GM12891 (cell line): ENCODE results near the gene GPX1.

ENCODE experiments used
- POLR2A ChIP-seq: IDR thresholded peaks from 2 replicates; pipeline ENCODE4 v1.6.1; 2011; ENCODE audit warnings: low read depth, low read length, control low read depth
- POLR2AphosphoS5 ChIP-seq: IDR thresholded peaks from 2 replicates; pipeline ENCODE4 v1.6.1; 2011; ENCODE audit warnings: low read depth, low read length, control low read depth
- TAF1 ChIP-seq: IDR thresholded peaks from 2 replicates; pipeline ENCODE4 v1.6.1; 2011; ENCODE audit warnings: low read depth, low read length, control low read depth

GRCh38 chr3:49310677-49311076, 47.5 kb downstream of the GPX1 start:
- TF ChIP-seq POLR2AphosphoS5 (no peak), POLR2A (no peak; the same call in 1 of the 2 replicates), TAF1 (no peak)
